Endothelial cell of umbilical vein (primary cell): ENCODE results near the gene CCDC136.

Experiments used
- CTCF ChIP-seq, 2 donors: IDR thresholded peaks; 1 replicate in 1 of 2; 2 replicates in 1 of 2; pipeline ENCODE4 v1.5.1; 2011; ENCODE audit warnings: low read length in 2 of 2, mild to moderate bottlenecking in 2 of 2, moderate library complexity in 2 of 2, control low read depth in 1 of 2, inconsistent platforms in 1 of 2, low read depth in 1 of 2; ENCODE audit not compliant: insufficient read depth in 1 of 2; ENCODE audit errors: extremely low read depth in 1 of 2
- EZH2 ChIP-seq: IDR thresholded peaks from 2 replicates; pipeline ENCODE4 v1.6.1; 2012; ENCODE audit warnings: borderline replicate concordance, low read depth, mild to moderate bottlenecking, moderate library complexity, low read length, inconsistent platforms; ENCODE audit not compliant: severe bottlenecking
- POLR2A ChIP-seq: IDR thresholded peaks from 2 replicates; pipeline ENCODE4 v1.6.1; 2012; ENCODE audit warnings: low read depth, mild to moderate bottlenecking, control low read depth, low read length
- POLR2AphosphoS5 ChIP-seq: IDR thresholded peaks from 2 replicates; pipeline ENCODE4 v1.6.1; 2012; ENCODE audit warnings: low read depth, mild to moderate bottlenecking, control low read depth, low read length, moderate library complexity; ENCODE audit not compliant: insufficient read depth

DNA sequence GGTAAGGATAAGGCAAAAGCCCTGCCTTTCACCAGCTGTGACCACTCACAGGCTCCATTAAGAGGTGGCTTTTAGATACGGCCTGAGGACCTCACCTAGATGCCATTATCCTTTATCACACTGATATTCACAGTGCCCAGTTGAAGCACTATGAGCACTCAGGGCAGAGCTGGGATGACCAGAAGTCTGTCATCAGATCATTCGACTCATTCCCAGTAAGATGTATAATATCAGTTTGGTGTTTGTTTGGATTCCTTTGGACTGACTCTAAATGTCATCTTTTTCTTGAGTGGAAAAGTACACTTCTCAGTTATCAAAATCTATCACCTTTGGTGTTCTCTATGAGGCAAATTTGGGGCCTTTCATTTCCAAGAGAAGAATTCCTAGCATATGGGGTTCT, 18.7 kb downstream of the CCDC136 start:
- TF ChIP-seq CTCF (IDR thresholded peaks at IDR 0.05; ENCODE audit: extremely low read depth in 1 of 2, insufficient read depth in 1 of 2, low read depth in 1 of 2, low read length in 2 of 2) (no peak), POLR2A (no peak), POLR2AphosphoS5 (no peak), EZH2 (no peak)
